ENCODE measurements around the gene GALE. TPM values are rescaled to one million over a fixed set of nuclear protein-coding genes. Genes with fewer than 3 reads are reported as not detected.

The GALE gene
- total and polyA plus RNA-seq, 2 of the 13 experiments (the other 11 are each of a cell fraction or from before 2014, with no cell fraction given) = 85.2 to 88.4 TPM

- TF ChIP-seq ZNF816 (CRISPR knock-in tag; IDR thresholded peaks at IDR 0.05; ENCODE audit: borderline replicate concordance) = peak; percentile 88; the same call in 1 of the 2 replicates
- TF ChIP-seq HNF1A (IDR thresholded peaks at IDR 0.05; ENCODE audit: low read depth) = no peak
- 0 out of 2 replicates have a peak, but pooled peaks have one; percentile 12 for TF ChIP-seq HNF1A (CRISPR knock-in tag; IDR thresholded peaks at IDR 0.05; ENCODE audit: borderline replicate concordance)
- TF ChIP-seq ZNF746 (CRISPR knock-in tag; IDR thresholded peaks at IDR 0.05) = peak; percentile 57; the same call in 1 of the 2 replicates
- 0 out of 2 replicates have a peak, but pooled peaks have one; percentile 36 for TF ChIP-seq SIN3A (IDR thresholded peaks at IDR 0.05; ENCODE audit: borderline replicate concordance, low read depth, low read length)
- 0 out of 2 replicates have a peak, but pooled peaks have one; percentile 25 for TF ChIP-seq NKX3-1 (CRISPR knock-in tag; IDR thresholded peaks at IDR 0.05)
- TF ChIP-seq ZNF274 (CRISPR knock-in tag; IDR thresholded peaks at IDR 0.05) = peak; percentile 84
- 0 out of 2 replicates have a peak, but pooled peaks have one; percentile 59 for TF ChIP-seq ZNF891 (CRISPR knock-in tag; IDR thresholded peaks at IDR 0.05)
- no peak for TF ChIP-seq PLSCR1 (CRISPR knock-in tag; IDR thresholded peaks at IDR 0.05; ENCODE audit: borderline replicate concordance)
- TF ChIP-seq ZNF18 (CRISPR knock-in tag; IDR thresholded peaks at IDR 0.05; ENCODE audit: insufficient replicate concordance) = peak; percentile 5
- TF ChIP-seq DMTF1 (CRISPR knock-in tag; IDR thresholded peaks at IDR 0.05) = no peak
- peak; percentile 76 for TF ChIP-seq HNF4G (IDR thresholded peaks at IDR 0.05; ENCODE audit: borderline replicate concordance, low read depth, low read length)
- TF ChIP-seq HNF4G (CRISPR knock-in tag; IDR thresholded peaks at IDR 0.05; ENCODE audit: borderline replicate concordance, low read depth) = no peak
- peak; percentile 16 for TF ChIP-seq RBFOX2 (IDR thresholded peaks at IDR 0.05; ENCODE audit: low read depth, low read length)
- TF ChIP-seq FOXK1 (CRISPR knock-in tag; IDR thresholded peaks at IDR 0.05; ENCODE audit: borderline replicate concordance, low read depth) = peak; percentile 3; the same call in 1 of the 2 replicates
These were observed 769 bp downstream of the GALE start (continued) for GRCh38 chr1:23799570-23800399.
